HG02870 (cell line): ENCODE measurements around the gene MLLT10.

Experiments used
- ATAC-seq: cut with Tn5 transposase; IDR thresholded peaks from one replicate; pipeline ENCODE4 v1.9.1; 2021; ENCODE audit warnings: mild to moderate bottlenecking, moderate library complexity; ENCODE audit not compliant: unreplicated experiment

The MLLT10 gene

DNA sequence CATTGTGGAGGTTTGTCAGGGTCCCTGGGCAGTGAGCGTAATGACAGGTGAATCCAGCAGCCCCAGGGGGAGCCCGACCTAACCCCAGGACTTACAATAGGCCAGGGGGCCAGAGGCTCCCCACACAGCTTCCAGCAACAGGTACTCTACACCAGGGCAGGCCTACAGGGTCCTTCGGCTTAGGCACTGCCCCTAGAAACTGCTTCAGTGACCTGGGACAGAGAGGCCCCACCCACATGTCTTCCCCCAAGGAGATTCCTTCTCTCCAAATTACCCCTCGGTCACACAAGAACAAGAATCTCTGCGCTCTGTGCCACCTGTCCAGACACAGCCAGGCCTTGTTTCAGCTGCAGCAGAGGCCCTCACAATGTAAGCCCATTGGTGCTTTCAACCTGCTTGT is 32.9 kb upstream of the MLLT10 start:
- ATAC-seq: no peak

DNA sequence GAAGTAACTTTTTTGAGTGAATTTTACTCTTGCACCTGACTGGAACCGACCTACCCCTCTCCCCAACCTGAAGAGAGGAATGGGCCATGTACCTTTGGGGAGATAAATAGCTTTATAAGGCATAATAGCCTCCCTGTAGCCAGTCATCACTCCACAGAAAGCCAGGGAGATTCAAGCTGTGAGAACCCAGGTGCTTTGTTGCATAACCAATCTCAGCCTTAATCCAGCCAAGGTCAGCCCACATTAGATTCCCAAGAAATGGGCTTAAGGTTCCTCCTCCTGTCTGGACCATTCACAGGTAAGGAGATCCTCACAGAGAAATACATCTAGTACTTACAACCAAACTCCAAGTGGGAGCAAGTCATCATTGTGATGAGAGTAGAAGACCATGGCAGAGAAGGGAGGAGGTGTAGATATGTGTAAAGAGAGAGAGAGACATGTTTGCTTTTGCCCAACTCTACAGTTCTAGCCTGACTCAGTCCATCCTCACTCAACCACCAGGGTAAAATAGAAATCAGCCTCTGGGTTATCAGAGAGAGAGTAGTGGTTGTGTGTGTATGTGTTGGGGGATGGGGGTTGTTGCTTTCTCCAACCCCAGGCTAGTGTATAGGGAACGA is 32.2 kb upstream of the MLLT10 start:
- no peak for ATAC-seq

DNA sequence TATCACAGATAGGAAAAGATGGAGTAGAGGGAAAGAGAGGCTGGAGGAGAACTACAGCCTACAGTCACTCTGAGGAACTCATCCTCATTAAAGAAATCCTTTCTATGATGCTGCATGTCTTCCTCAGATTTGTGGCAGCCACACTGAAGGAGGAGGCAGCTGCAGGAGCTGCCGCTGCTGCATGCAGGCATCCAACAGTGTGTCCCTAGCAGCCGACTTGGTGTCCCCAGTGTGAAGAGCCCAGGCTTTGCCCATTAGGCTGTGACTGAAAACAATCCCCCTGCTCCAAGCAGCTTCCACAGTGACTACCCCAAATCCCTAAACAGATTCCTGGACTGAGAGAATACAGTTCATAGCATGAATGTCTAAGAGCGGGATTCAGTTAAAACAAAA is 31.7 kb upstream of the MLLT10 start:
- ATAC-seq: no peak

DNA sequence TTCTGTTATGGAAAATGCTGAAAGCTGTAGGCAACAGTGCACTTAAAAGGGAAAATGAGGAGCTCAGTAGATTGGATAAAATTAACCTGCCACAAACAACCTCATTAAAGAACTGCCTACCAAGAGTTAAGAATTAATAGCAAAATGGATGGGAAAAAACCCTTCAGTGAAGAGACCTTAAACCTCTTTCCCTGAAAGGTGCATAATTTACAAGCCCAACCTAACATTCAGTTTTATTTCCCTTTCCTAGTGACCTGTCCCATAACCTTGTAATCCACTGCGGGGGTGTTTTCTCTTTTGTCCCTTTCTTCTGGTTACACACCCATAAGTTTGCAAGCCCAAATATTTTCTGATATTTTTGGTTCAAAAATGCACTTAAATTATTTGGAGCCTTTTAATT is 30.5 kb upstream of the MLLT10 start:
- no peak for ATAC-seq

DNA sequence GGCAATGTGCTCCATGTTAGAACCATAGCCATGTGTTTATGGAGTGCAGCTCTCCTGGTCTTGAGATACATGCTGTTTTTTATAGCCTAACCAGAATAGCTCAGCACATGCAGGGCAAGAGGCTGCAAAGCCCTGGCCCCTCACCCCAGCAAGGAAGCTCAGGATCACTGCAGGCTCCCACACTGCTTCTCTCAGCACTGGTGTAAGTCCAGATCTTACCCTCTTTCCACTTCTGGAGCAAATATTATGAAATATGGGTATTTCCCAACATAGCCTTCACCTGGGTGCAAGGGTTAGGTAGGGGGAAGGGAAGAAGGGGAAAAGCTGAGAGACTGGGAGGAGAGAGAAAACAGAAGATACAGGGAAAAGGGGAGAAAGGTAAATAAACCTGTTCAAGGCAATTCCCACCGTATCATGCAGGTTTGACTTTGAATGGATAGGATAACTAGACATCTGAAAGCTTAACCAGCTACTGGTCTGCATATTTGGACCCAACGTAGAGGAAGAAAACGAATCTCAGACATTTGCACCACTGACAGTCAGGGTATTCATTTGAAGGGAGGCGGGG is 28.2 kb upstream of the MLLT10 start:
- no peak for ATAC-seq

DNA sequence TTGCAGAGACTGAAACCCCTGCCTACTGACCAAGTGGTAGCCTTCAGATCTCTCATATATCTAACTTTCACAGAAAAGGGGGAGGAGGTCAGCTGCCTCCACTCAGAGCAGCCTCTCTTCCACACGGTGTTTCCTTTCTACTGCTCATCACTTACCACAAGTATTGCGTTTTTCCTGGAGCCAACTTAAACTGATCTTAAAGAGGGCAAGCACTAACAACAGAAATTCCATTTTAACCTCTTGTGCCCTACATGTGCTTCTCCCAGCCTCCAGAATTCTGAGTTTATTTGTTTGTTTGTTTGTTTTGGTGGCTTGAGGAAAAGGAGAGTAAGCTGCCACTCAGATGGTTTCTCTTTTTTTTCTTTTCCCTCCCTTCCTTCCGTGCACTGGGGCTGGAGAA is 27.7 kb upstream of the MLLT10 start:
- ATAC-seq: no peak

DNA sequence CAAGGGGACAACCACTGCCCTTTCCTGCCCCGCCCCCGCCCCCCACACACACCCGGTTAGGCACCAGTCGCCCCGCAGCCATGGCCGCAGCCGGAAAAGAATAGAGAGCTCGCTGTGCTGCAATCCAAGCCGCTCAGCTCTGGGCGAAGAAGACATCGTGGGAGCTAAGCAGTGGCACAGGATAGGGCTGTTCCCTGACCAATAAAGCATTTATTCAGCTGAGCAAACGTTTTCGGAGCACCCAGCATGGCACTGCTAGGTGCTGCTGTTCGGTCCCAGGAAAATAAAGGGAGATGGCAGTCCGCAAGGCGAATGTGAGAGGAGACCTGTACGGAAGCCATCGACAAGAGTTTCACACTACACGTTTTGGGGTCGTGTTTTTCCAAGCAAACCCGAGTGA is 26.9 kb upstream of the MLLT10 start:
- no peak for ATAC-seq

DNA sequence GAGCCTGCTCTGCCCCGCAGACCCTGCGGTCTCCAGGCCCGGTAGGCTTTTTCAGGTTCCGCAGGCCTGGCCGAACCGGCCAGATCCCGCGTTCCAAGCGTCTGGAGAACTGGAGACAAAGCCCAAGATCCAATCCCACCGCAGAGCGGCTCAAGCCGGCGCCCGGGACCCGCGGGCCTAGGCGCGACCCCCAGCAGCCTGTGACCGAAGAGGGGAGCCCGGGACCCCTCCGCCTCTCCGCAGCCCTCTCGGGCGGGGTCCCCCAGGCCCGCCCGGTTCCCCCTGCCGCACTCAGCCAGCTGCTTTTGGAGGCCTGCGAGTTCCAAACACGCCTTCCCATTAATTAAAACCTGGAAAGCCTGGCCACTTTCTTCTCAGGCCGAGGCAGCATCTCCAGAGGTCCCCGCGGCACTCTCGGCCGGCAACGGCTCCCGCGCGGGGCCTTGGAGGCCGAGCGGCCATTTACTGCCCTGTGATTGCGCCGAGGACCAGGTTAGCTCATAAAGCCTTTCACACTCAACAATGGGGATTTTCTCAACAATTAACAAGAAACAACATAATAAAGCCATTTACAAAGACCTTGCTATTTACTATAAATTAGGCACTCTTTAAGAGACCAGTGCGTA is 25.2 kb upstream of the MLLT10 start:
- no peak for ATAC-seq

DNA sequence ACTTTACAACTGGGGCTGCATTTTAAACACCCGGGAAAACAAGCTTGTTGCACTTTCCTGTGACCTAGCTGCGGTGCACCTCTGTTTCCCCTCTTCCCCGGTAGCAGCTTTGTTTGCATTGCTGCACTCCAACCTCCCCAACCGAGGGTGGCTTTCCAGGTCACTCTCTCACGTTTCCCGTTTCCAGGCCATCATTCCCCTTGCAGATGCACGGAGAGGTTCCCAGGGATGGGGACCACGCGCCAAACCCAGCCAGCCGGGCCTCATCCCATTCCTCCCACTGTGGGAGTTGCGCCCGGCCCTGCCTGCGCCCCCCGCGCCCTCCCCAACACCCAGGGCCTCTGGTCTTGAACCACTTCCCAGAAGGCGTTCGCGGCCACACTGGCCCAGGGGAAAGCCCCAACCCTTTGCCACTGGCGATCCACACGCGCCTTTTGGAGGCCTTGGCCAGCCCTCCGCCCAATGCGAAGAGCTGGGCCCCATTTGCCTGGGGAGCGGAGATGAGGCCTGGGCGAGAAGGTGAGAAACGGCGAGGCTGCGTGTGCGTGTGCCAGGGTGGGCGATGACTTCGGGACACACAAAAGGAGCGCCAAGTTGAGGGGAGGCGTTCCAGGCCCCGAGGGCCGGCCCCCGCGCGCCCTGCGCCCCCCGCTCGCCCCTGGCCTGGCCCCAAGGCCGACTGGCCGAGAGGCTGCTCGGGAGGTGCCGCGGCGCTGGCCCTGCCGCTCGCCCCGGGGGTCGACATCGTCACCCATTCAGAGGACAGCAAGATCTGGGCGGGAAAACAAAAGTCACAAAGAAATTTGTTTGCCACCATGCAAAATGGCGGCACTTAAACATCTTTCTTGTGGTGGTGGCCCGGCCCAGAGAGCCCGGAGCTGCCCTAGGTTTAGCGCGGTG is 24.4 kb upstream of the MLLT10 start:
- ATAC-seq: no peak

DNA sequence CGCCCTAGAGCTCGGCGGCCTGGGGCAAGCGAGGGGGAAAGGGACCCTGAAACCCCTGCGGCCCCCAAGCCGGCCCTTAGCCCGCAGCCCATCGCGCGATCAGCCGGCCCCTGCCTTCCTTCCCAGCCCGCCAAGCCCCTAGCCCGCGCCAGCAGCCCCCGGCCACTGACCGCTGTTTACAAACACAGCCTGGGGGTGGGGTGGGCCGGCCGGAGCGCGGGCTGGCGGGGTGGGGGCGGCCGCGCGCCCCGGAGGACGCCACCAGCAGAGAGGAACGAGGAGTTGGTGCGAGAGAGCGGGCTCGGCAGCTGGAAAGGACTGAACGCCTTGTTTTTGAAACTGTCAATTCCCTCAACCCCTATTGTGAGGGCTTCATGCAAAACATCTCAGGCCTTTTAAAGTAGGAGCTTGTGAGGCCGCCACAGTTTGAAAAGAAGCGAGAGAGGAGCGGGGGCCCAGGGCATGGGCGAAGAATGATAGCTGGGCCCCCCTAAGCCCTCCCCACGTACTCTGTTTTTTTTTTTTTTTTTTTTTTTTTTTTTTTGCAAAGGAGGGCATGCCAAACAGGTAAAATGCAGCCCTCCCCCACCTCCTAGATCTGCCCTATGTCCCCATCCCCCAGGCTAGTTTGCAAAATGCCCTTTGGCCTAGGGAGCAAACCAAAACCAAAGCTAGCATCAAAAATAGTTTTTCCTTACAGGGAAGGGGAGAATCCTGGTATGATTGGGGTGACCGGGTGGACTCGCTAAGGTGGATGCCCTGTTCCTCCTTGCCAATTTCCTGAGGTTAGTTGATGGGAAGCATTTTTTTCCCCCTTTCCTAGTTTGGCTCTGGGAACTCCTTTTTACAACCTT is 23.6 kb upstream of the MLLT10 start:
- no peak for ATAC-seq

DNA sequence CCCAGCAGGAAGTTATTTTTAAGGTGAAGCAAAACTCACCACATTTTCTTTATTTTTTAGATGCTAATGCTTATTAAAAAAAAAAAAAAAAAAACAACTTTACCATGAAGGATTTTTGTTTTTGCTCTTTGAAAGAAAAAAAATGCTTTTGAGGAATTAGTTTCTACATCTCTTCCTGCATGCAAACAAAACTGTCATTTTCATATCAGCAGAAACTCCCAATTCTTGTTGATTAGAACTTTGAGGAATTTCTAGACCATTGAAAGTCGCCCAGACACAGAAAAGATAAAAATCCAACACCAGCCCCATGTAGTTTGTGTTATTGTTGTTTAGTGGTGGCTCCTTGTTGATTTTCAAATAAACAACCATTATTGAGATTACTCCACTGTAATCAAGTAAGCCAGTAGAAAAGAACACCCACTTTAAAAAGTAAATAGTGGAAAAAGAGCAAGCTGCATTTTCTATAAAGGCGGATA is 22.9 kb upstream of the MLLT10 start:
- ATAC-seq: no peak

DNA sequence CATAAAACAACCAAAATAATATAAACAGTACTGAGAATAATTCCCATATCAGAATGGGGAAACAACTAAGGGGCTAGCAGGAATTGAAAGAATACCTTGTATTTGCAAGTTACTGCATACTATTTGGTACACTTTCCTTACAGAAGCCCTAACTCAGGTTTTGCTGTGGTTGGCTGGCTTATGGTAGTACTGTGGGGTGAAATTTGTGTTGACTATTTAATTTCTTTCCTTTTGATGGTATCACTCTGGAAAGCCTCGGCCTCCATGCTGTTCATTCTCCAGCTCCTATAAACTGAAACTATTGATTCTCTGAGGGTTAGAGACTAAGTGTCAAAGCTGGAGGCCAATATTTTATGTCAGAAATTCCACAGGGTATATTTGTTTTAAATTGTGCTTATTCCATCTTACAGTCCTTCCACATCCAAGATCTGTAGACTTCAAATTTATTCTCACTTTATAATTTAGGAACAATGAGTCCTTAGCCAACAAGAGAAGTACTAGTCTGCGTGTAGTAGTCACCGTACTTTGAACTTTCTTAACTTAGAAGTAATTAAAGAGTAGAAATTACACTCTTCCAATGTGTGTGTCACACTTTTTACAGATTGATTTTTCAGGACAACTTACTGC is 22.0 kb upstream of the MLLT10 start:
- ATAC-seq: no peak

DNA sequence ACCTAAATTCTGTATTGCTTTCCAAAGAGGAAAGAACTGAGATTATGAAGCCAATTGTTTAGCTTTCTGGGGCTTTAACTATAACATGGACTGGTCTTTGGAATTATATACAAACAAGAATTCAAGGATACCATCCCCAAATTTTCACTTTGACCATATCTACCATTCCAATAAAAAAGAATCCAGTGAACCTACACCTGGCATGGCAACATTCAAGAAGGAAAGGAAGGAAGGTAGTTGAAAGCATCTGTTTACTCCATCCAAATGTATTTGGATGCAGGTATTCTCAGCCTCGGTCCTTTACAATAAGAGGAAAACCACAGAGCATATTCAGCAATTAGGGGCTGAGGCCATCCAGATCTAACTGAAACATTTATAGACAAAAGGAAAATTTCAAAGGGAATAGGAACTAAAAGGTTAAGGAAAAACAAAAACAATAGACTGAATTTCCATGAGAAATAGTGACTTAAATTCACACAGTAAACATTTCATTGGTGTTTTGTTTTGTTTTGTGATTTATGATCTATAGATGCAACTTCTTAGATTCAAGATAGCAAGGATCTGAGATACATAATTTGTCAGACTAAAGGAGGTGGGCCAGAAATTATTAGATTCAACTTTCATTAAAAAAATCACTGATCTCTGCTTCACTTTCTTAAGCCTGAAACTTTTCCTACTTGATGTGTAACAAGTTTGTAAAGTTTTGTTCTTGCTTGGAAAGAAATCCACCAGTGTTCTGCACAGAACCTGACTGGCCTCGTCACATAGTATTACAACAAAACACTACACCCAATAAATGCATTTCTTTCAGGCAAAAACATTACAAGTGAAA is 21.2 kb upstream of the MLLT10 start:
- ATAC-seq: no peak

DNA sequence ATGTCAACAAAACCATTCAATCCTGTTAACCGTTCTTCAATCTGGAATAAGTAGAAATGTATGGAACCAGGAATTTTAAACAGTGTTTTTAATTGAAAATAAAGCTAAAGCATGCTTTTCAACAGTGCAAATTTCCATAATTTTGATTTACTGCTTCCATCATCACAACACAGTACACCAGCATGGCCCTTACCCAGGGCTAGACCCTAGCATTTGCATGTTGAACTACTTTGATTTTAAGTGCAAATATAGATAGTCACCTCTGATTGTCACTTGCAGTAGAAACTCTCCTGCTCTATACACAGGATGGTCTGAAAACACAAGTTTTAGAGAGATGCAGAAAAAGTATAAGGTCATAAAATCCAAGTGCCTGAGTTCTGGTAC is 20.6 kb upstream of the MLLT10 start:
- ATAC-seq: no peak

DNA sequence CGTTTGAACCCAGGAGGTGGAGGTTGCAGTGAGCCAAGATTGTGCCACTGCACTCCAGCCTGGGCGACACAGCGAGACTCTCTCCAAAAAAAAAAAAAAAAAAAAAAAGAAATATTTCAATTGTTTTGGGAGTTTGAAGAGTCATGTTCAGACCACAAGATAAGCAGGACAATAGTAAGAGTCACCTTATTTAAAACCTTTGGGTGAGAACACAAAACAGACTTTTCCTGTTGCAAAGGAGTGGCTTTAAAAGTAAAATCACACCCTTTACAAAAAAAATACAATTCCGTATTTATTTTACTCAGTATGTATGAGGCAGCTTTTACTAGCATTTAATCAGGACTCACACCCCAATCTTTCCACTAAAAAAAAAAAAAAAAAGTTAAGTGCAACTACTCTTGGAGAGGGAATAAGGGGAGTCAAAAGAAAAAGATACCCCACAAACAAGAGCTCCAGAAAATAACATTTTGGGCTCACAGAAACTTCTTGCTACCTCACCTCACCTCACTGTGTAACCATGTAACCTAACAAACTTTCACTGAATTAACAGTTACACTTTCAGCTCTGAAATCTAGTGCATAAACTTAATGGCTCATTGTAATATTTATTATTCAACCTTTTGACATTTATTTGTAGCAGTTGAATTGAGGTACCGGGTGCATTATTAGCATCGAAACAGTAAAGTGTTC is 19.8 kb upstream of the MLLT10 start:
- no peak for ATAC-seq

DNA sequence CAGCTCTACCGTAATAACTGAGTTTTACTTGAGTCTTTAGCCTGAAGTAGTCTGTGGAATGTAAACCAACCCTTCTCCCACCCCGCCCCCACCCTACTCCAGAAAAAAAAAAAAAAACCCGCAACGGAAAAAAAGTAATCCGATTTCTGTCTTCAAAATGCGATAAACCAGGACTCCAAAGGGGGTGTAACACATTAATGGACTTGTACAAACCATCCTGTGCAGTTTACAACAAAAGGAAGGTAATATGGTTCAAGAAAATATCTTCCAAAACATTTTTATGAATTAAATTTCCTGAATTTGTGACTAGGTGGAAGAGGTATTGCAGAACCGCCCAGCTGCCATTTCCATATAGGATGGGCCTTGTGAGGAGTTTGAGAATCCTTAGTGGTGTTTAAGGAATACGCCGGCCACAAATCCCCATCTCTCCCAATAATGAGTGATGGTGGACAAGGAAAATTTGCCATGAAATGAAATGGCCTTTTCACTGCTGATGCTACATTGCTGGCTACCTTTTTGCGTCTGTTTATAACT is 19.1 kb upstream of the MLLT10 start:
- no peak for ATAC-seq

DNA sequence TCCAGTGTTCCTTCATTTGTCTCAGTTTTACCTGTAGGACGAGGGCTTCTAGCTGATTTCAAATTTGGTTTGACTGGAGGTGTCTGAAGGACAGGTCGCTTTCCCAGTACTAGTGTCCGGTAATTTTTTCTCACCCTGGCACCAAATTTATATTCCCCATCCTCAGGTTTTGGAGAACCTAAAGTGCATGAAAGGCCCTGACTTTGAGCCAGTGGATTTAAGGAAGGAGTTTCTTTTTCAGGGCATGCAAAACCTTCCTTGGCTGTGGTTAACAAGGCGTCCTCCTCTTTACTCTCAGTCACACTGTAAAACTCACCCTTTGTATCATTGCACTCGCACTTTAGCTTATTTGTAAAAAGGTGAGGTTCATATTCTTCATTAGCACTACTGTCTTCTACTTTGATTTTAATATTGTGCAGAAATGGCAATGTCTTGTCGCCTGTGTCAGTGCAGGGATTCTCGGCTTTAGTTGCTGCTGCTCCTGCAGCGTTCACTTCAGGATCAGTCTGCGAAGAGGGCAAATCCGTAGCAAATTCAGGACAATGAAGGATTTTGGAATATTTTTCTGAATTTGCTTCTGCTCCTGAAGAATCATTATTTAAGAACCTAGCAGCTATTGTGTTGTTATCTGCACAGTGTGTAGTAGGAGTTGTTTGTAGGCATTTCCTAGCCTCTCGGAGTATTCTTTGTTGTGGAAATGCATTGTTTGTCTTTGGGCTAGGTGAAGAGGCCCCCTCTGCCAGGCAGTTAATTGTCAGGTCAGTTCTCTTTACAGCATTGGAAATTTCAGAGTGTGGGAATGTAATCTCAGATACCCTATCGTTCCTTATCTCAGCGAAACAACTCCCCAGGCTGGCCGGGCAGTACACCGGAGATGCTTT is 18.4 kb upstream of the MLLT10 start:
- ATAC-seq: no peak
